ENCODE results near the gene DNAJC4.

The DNAJC4 gene

DNA sequence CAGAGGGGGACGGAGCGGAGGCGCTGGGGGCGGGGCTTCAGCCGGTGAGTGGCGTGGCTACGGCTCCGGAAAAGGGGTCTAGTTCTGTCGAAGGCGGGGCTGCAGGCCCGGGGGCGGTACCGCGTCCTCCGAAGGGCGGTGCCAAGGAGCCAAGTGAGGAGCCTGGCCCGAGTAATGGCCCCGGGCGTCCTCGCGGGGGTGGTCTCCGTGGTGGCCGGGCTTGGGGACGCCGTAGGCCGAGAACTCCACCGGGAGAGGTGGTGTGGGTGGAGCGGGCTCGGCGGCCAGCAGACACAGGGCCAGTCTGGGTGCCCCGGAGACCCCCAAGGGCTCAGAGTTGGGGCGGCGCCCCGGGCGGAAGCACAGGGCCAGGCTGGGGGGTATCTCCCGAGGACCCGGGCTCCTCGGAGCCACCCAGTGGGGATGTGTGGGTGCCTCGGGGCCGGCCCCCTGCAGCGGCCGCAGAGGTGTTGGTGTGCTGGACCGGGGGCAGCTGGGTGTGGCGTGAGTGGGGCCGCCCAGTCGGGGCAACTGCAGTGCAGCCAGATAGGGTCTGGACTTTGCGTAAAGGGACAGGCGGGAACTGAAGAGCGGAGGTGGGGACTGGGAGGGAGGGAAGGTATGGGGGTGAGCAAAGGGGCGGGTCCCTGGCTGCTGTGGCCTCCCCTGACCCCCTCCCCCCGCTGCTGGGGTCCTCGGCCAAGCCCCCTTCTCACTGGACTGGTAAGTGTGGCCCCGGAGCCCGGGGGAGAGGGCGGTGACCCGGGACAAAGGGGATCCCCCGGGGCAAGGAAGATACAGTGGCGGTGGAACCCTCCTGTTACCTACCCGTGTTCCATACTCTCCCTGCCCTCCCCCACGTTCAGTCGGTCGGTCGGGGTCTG is 11.4 kb downstream of the DNAJC4 start:
- H3K9ac ChIP-seq (ENCODE audit: low read length), result peak overlapping the region; percentile 91
- H3K23ac ChIP-seq (ENCODE audit: low read length in 2 of 2), result peak overlapping the region in 1 of 2 experiments; percentile 10
- under 1% methylated on average over 47 of the region's 63 CpGs for WGBS

DNA sequence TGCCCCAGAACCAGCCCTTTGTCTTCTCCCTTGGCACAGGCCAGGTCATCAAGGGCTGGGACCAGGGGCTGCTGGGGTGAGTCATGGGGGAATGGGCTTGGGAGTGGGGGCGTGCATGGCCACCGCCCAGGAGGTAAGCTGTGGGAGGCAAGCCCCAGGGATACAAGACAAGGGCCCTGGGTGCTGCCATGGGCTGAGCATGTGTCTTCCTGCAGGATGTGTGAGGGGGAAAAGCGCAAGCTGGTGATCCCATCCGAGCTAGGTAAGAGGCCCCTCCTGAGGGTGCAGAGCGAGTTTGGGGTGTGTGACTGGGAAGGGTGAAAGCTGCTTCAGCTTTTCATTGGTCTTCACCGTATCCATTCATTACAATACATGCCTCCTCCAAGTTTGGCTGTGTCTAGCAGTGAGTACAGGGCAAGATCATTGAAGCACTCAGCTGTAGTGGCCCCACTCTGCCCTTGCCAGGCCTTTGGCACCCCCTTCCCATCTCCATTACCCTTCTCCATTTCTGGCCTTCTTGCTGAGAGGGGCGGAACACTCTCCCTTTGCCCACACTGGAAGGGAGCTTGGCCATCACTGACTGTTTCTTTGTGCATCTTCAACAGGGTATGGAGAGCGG is 13.0 kb downstream of the DNAJC4 start:
- H2BK120ac ChIP-seq (ENCODE audit: low read depth, low read length), result no peak overlapping the region
- H3K23ac ChIP-seq (ENCODE audit: low read length in 2 of 2), result peak overlapping the region in 1 of 2 experiments; percentile 61
- peak overlapping the region in 1 of 2 experiments; percentile 33 for H3K14ac ChIP-seq (ENCODE audit: low read length in 2 of 2)
- no peak overlapping the region for H3K4me2 ChIP-seq (ENCODE audit: low read length, poor library complexity, severe bottlenecking)
- H3K27ac ChIP-seq (ENCODE audit: low read length, poor library complexity, severe bottlenecking), result peak overlapping the region; percentile 0
- no peak overlapping the region for H2AK5ac ChIP-seq (ENCODE audit: low read length, severe bottlenecking)
- no peaks in the 10 kb centered on the region for H3K27me3 ChIP-seq (ENCODE audit: control insufficient read depth in 1 of 2, insufficient read depth in 1 of 2, low read length in 2 of 2)
- no peak overlapping the region for H2AFZ ChIP-seq (ENCODE audit: low read depth, low read length)
- no peak overlapping the region for H2BK5ac ChIP-seq (ENCODE audit: low read depth, low read length, poor library complexity, severe bottlenecking)
- no peak overlapping the region for H4K8ac ChIP-seq (ENCODE audit: low read length)
- H3K4ac ChIP-seq (ENCODE audit: low read depth in 1 of 2, low read length in 2 of 2), result no peak overlapping the region
- 81% methylated on average over 5 of the region's 8 CpGs for WGBS
- DNase-seq, result no peak
- no peak overlapping the region for H2BK12ac ChIP-seq (ENCODE audit: low read length in 2 of 2)
- peaks cover 29 to 38% of the 10 kb centered on the region in 2 experiments for H3K36me3 ChIP-seq (ENCODE audit: control insufficient read depth in 1 of 2, insufficient read depth in 2 of 2, low read depth in 1 of 2, low read length in 2 of 2)
- peak overlapping the region; percentile 91 for H3K9ac ChIP-seq (ENCODE audit: low read length)
- H4K91ac ChIP-seq (ENCODE audit: low read length), result no peak overlapping the region
- H3K79me1 ChIP-seq (replicated peaks; ENCODE audit: low read length, poor library complexity, severe bottlenecking), result peaks cover 9% of the 10 kb centered on the region
- H3K4me3 ChIP-seq (ENCODE audit: insufficient read depth in 1 of 2, low read depth in 1 of 2, low read length in 2 of 2), result peak overlapping the region in 1 of 2 experiments; percentile 89
- H3K4me1 ChIP-seq (ENCODE audit: control insufficient read depth, insufficient read depth, low read depth, low read length), result peaks cover 41% of the 10 kb centered on the region
- no peaks in the 10 kb centered on the region for H3K9me3 ChIP-seq (ENCODE audit: control insufficient read depth, low read length)
- no peak overlapping the region for H3K18ac ChIP-seq (ENCODE audit: low read depth in 1 of 2, low read length in 2 of 2)
- H2BK15ac ChIP-seq (ENCODE audit: low read depth, poor library complexity, severe bottlenecking), result no peak overlapping the region

More for the DNA sequence above, 11.4 kb downstream of the DNAJC4 start:
- Histone ChIP-seq H4K91ac (ENCODE audit: low read length) (peak overlapping the region; percentile 89), H3K36me3 (ENCODE audit: control insufficient read depth in 1 of 2, insufficient read depth in 2 of 2, low read depth in 1 of 2, low read length in 2 of 2) (peaks cover 42 to 51% of the 10 kb centered on the region in 2 experiments), H2AFZ (ENCODE audit: low read depth, low read length) (no peak overlapping the region), H3K4me2 (ENCODE audit: low read length, poor library complexity, severe bottlenecking) (peak overlapping the region; percentile 95), H2BK5ac (ENCODE audit: low read depth, low read length, poor library complexity, severe bottlenecking) (peak overlapping the region; percentile 54), H2AK5ac (ENCODE audit: low read length, severe bottlenecking) (peak overlapping the region; percentile 59), H3K27ac (ENCODE audit: low read length, poor library complexity, severe bottlenecking) (peak overlapping the region; percentile 36), H3K4ac (ENCODE audit: low read depth in 1 of 2, low read length in 2 of 2) (peak overlapping the region; percentile 40 to 98), H4K8ac (ENCODE audit: low read length) (peak overlapping the region; percentile 78), H2BK120ac (ENCODE audit: low read depth, low read length) (peak overlapping the region; percentile 82), H2BK15ac (ENCODE audit: low read depth, poor library complexity, severe bottlenecking) (peak overlapping the region; percentile 99), H3K18ac (ENCODE audit: low read depth in 1 of 2, low read length in 2 of 2) (peak overlapping the region; percentile 14 to 90), H3K79me1 (replicated peaks; ENCODE audit: low read length, poor library complexity, severe bottlenecking) (peaks cover 17% of the 10 kb centered on the region), H2BK12ac (ENCODE audit: low read length in 2 of 2) (peak overlapping the region in 1 of 2 experiments; percentile 65), H3K4me3 (ENCODE audit: insufficient read depth in 1 of 2, low read depth in 1 of 2, low read length in 2 of 2) (peak overlapping the region; percentile 74 to 89), H3K9me3 (ENCODE audit: control insufficient read depth, low read length) (no peaks in the 10 kb centered on the region), H3K4me1 (ENCODE audit: control insufficient read depth, insufficient read depth, low read depth, low read length) (peaks cover 37% of the 10 kb centered on the region), H3K27me3 (ENCODE audit: control insufficient read depth in 1 of 2, insufficient read depth in 1 of 2, low read length in 2 of 2) (no peaks in the 10 kb centered on the region), H3K14ac (ENCODE audit: low read length in 2 of 2) (peak overlapping the region in 1 of 2 experiments; percentile 82)
- DNase-seq, result peak; percentile 59

DNA sequence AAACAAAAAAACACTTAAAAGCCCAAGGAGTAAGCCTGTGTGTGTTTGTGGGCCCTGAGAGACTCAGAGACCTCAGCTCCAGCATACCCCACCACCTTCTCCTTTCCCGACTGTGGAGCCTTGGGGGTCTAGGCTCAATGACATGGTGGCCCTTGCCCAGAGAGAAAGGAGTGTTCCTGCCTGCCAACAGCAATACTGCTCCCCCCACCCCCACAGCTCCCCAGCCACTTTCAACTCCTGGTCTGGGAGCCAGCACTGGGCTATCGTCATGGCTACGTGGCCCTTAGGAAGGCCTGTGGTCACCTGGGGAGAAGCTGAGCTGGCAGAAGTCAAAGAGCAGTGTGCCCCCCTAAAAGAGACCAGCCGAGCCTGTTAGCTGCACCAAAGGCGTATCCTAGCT is 13.8 kb downstream of the DNAJC4 start:
- Histone ChIP-seq H3K23ac (ENCODE audit: low read length in 2 of 2) (no peak overlapping the region), H2AFZ (ENCODE audit: low read depth, low read length) (no peak overlapping the region), H3K9me3 (ENCODE audit: control insufficient read depth, low read length) (no peaks in the 10 kb centered on the region), H3K79me1 (replicated peaks; ENCODE audit: low read length, poor library complexity, severe bottlenecking) (peaks cover 10% of the 10 kb centered on the region), H3K9ac (ENCODE audit: low read length) (peak overlapping the region; percentile 93), H2BK12ac (ENCODE audit: low read length in 2 of 2) (no peak overlapping the region), H4K91ac (ENCODE audit: low read length) (no peak overlapping the region), H3K4me3 (ENCODE audit: insufficient read depth in 1 of 2, low read depth in 1 of 2, low read length in 2 of 2) (peak overlapping the region in 1 of 2 experiments; percentile 51), H3K14ac (ENCODE audit: low read length in 2 of 2) (no peak overlapping the region), H2BK15ac (ENCODE audit: low read depth, poor library complexity, severe bottlenecking) (no peak overlapping the region), H2AK5ac (ENCODE audit: low read length, severe bottlenecking) (no peak overlapping the region), H3K27me3 (ENCODE audit: control insufficient read depth in 1 of 2, insufficient read depth in 1 of 2, low read length in 2 of 2) (no peaks in the 10 kb centered on the region), H2BK5ac (ENCODE audit: low read depth, low read length, poor library complexity, severe bottlenecking) (no peak overlapping the region), H4K8ac (ENCODE audit: low read length) (no peak overlapping the region), H3K18ac (ENCODE audit: low read depth in 1 of 2, low read length in 2 of 2) (no peak overlapping the region), H3K4me1 (ENCODE audit: control insufficient read depth, insufficient read depth, low read depth, low read length) (peaks cover 41% of the 10 kb centered on the region), H3K36me3 (ENCODE audit: control insufficient read depth in 1 of 2, insufficient read depth in 2 of 2, low read depth in 1 of 2, low read length in 2 of 2) (peaks cover 22 to 30% of the 10 kb centered on the region in 2 experiments), H3K4ac (ENCODE audit: low read depth in 1 of 2, low read length in 2 of 2) (no peak overlapping the region), H2BK120ac (ENCODE audit: low read depth, low read length) (no peak overlapping the region), H3K27ac (ENCODE audit: low read length, poor library complexity, severe bottlenecking) (peak overlapping the region; percentile 1), H3K4me2 (ENCODE audit: low read length, poor library complexity, severe bottlenecking) (no peak overlapping the region)
- DNase-seq, result no peak
- 76% methylated on average over 3 of the region's 5 CpGs for WGBS

DNA sequence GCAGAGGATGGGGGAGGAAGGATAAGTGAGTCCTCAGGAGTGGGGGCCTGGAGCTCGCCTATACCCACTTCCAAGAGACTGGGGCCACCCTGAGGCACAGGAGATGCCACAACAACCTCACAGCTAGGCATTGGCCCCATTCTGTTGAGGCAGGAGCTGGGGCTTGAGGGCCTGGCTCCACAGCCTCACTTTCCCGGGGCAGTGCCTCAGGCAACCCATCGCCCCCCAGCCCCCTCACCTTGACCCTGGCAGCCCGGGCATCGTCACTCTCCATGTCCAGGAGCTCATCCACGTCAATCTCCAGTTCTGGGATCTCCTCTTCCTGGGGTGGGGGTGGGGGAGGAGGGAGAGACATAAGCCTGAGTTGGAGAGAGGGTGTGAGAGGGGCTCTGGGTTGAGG is 14.6 kb downstream of the DNAJC4 start:
- Histone ChIP-seq H3K14ac (ENCODE audit: low read length in 2 of 2) (peak overlapping the region in 1 of 2 experiments; percentile 57), H3K4ac (ENCODE audit: low read depth in 1 of 2, low read length in 2 of 2) (peak overlapping the region in 1 of 2 experiments; percentile 38)
- WGBS, result 100% methylated on average over 1 of the region's 6 CpGs

More for the DNA sequence above, 14.6 kb downstream of the DNAJC4 start:
- peak overlapping the region; percentile 10 for H2BK5ac ChIP-seq (ENCODE audit: low read depth, low read length, poor library complexity, severe bottlenecking)
- peak overlapping the region; percentile 75 to 95 for H3K4me3 ChIP-seq (ENCODE audit: insufficient read depth in 1 of 2, low read depth in 1 of 2, low read length in 2 of 2)
- no peak for DNase-seq
- H4K91ac ChIP-seq (ENCODE audit: low read length), result no peak overlapping the region
- H2BK15ac ChIP-seq (ENCODE audit: low read depth, poor library complexity, severe bottlenecking), result no peak overlapping the region
- peak overlapping the region; percentile 89 for H3K4me2 ChIP-seq (ENCODE audit: low read length, poor library complexity, severe bottlenecking)
- peaks cover 6% of the 10 kb centered on the region for H3K79me1 ChIP-seq (replicated peaks; ENCODE audit: low read length, poor library complexity, severe bottlenecking)
- H3K18ac ChIP-seq (ENCODE audit: low read depth in 1 of 2, low read length in 2 of 2), result peak overlapping the region in 1 of 2 experiments; percentile 29
- no peaks in the 10 kb centered on the region for H3K9me3 ChIP-seq (ENCODE audit: control insufficient read depth, low read length)
- no peak overlapping the region for H2AFZ ChIP-seq (ENCODE audit: low read depth, low read length)
- H3K4me1 ChIP-seq (ENCODE audit: control insufficient read depth, insufficient read depth, low read depth, low read length), result peaks cover 41% of the 10 kb centered on the region
- peaks cover 15 to 26% of the 10 kb centered on the region in 2 experiments for H3K36me3 ChIP-seq (ENCODE audit: control insufficient read depth in 1 of 2, insufficient read depth in 2 of 2, low read depth in 1 of 2, low read length in 2 of 2)
- peak overlapping the region; percentile 12 for H4K8ac ChIP-seq (ENCODE audit: low read length)
- peak overlapping the region in 1 of 2 experiments; percentile 60 for H2BK12ac ChIP-seq (ENCODE audit: low read length in 2 of 2)
- H2AK5ac ChIP-seq (ENCODE audit: low read length, severe bottlenecking), result peak overlapping the region; percentile 68
- H3K9ac ChIP-seq (ENCODE audit: low read length), result peak overlapping the region; percentile 93
- H3K27ac ChIP-seq (ENCODE audit: low read length, poor library complexity, severe bottlenecking), result peak overlapping the region; percentile 79
- H3K23ac ChIP-seq (ENCODE audit: low read length in 2 of 2), result peak overlapping the region in 1 of 2 experiments; percentile 81
- no peaks in the 10 kb centered on the region for H3K27me3 ChIP-seq (ENCODE audit: control insufficient read depth in 1 of 2, insufficient read depth in 1 of 2, low read length in 2 of 2)
- peak overlapping the region; percentile 27 for H2BK120ac ChIP-seq (ENCODE audit: low read depth, low read length)

All from mesenchymal stem cell (in vitro differentiated cells and primary cell).